ENCODE results near the gene SUN2. TPM values are rescaled to one million over a fixed set of nuclear protein-coding genes. Genes with fewer than 3 reads are reported as not detected.
A peak's percentile ranks its signal among the peaks of the same experiment; 100 is the strongest.

SUN2 gene
- total and polyA plus RNA-seq, 5 donors from 2014 or later, result 260 to 454 (median 331) TPM

DNA sequence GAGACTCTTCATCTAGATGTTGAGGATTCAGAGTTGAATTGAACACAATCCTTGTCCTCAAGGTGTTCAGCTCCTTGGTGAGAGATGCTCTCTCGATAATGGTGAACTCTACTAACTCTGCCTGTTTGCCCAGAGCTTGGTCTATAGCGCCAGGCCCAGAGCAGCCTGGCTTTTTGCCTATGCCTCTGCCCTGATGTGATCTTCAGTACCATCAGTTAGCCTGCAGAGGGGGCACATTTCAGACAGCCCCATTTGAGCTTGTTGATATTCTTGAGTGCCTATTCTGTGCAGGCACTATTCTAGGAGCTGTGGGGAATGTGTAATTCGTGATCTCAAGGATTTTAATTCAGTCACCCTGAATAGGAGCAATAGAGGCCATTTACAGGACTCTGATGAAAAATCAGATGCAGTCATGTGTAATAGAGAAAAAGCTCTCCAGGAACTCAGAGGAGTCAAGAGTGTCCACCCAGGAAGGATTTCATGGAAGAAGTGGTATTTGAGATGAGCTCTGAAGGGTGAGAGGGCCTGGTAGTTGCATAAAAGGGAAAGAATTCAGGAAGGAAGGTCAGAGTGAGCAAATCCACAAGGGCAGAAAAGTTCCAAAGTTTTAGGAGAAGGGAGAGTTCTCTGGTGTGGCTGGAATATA is 30.7 kb downstream of the SUN2 start:
- Histone ChIP-seq H3K4me3 (ENCODE audit: low read depth, low read length) (no peak overlapping the region), H3K4me1 (ENCODE audit: control insufficient read depth, insufficient read depth, low read length, poor library complexity, severe bottlenecking) (no peaks in the 10 kb centered on the region), H3K27ac (ENCODE audit: insufficient read depth, low read length, poor library complexity, severe bottlenecking) (no peak overlapping the region), H3K36me3 (ENCODE audit: control insufficient read depth, insufficient read depth, low read length) (peaks cover 95% of the 10 kb centered on the region), H3K9me3 (ENCODE audit: control insufficient read depth in 2 of 2, low read length in 2 of 2) (no peaks in the 10 kb centered on the region), H3K27me3 (ENCODE audit: control insufficient read depth, insufficient read depth, low read length) (no peaks in the 10 kb centered on the region)
- Mint-ChIP-seq H3K4me1 (peaks cover 7 to 13% (median 12%) of the 10 kb centered on the region in 4 donors), H3K4me3 (peak overlapping the region in 2 of 4 donors; percentile 56 to 61), H3K27me3 (no peaks in the 10 kb centered on the region), H3K9me3 (no peaks in the 10 kb centered on the region), H3K36me3 (peaks cover 51% of the 10 kb centered on the region), H3K27ac (peak overlapping the region in 2 of 3 donors; percentile 74 to 84)
- peak; percentile 67 to 79 for ATAC-seq (ENCODE audit: low read depth in 2 of 2)
- peak in 2 of 3 donors; percentile 57 to 63 for DNase-seq

- peaks cover 48% of the 10 kb centered on the region for H3K36me3 Mint-ChIP-seq
- H3K4me3 ChIP-seq (ENCODE audit: low read depth, low read length), result no peak overlapping the region
- H3K27me3 Mint-ChIP-seq, result no peaks in the 10 kb centered on the region
- H3K4me1 ChIP-seq (ENCODE audit: control insufficient read depth, insufficient read depth, low read length, poor library complexity, severe bottlenecking), result no peaks in the 10 kb centered on the region
- DNase-seq (no peak), ATAC-seq (ENCODE audit: low read depth in 2 of 2) (no peak)
- no peaks in the 10 kb centered on the region for H3K27me3 ChIP-seq (ENCODE audit: control insufficient read depth, insufficient read depth, low read length)
- H3K4me1 Mint-ChIP-seq, result peaks cover 7 to 17% (median 11%) of the 10 kb centered on the region in 4 donors
- no peak overlapping the region for H3K4me3 Mint-ChIP-seq
- peak overlapping the region in 1 of 3 donors; percentile 41 for H3K27ac Mint-ChIP-seq
- peaks cover 91% of the 10 kb centered on the region for H3K36me3 ChIP-seq (ENCODE audit: control insufficient read depth, insufficient read depth, low read length)
- H3K27ac ChIP-seq (ENCODE audit: insufficient read depth, low read length, poor library complexity, severe bottlenecking), result no peak overlapping the region
- H3K9me3 ChIP-seq (ENCODE audit: control insufficient read depth in 2 of 2, low read length in 2 of 2), result no peaks in the 10 kb centered on the region
- H3K9me3 Mint-ChIP-seq, result no peaks in the 10 kb centered on the region
These were observed 31.6 kb downstream of the SUN2 start for GRCh38 chr22:38724176-38724575.

DNA sequence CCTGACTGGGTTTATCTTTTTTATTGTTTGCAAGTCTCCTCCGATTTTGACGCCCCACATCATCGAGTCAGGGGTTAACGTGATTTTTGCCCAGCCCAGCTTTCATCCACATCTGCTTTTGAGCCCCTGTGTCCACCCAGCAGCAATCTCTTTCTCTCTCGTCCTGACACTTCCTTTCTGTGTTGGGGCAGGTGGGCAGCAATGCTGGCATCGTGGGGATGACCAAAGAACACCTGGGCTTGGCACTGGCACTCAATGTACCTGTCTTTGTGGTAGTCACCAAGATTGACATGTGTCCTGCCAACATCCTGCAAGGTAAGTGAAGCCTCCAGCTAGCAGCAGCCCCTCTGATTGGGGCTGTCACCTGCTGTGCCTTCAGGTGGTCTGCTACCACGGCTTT is 34.2 kb downstream of the SUN2 start:
- H3K4me1 ChIP-seq (ENCODE audit: control insufficient read depth, insufficient read depth, low read length, poor library complexity, severe bottlenecking), result no peaks in the 10 kb centered on the region

DNA sequence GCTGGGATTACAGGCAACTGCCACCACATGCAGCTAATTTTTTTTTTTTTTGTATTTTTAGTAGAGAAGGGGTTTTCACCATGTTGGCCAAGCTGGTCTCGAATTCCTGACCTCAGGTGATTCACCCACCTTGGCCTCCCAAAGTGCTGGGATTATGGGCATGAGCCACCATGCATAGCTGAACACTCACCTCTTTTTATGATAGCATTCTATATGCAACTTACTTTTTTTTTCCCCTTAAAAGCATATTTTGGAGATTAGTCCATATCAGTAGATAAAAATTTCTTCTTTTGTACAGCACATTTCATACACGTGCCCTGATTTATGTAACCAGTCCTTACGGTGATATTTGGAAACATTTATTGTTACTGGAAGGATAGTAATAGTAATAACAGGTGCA is 35.4 kb downstream of the SUN2 start:
- no peak overlapping the region for H3K27ac Mint-ChIP-seq
- H3K27ac ChIP-seq (ENCODE audit: insufficient read depth, low read length, poor library complexity, severe bottlenecking), result no peak overlapping the region
- no peak for DNase-seq
- peaks cover 51% of the 10 kb centered on the region for H3K36me3 Mint-ChIP-seq
- no peak for ATAC-seq (ENCODE audit: low read depth in 2 of 2)
- peaks cover 89% of the 10 kb centered on the region for H3K36me3 ChIP-seq (ENCODE audit: control insufficient read depth, insufficient read depth, low read length)
- H3K27me3 Mint-ChIP-seq, result no peaks in the 10 kb centered on the region
- H3K4me1 ChIP-seq (ENCODE audit: control insufficient read depth, insufficient read depth, low read length, poor library complexity, severe bottlenecking), result no peaks in the 10 kb centered on the region
- peaks cover 7 to 17% (median 16%) of the 10 kb centered on the region in 4 donors for H3K4me1 Mint-ChIP-seq
- H3K4me3 ChIP-seq (ENCODE audit: low read depth, low read length), result no peak overlapping the region
- H3K27me3 ChIP-seq (ENCODE audit: control insufficient read depth, insufficient read depth, low read length), result no peaks in the 10 kb centered on the region
- no peak overlapping the region for H3K4me3 Mint-ChIP-seq
- H3K9me3 Mint-ChIP-seq, result no peaks in the 10 kb centered on the region
- no peaks in the 10 kb centered on the region for H3K9me3 ChIP-seq (ENCODE audit: control insufficient read depth in 2 of 2, low read length in 2 of 2)

More for the DNA sequence above, 34.2 kb downstream of the SUN2 start:
- Mint-ChIP-seq H3K27me3 (no peaks in the 10 kb centered on the region), H3K36me3 (peaks cover 58% of the 10 kb centered on the region), H3K4me1 (peaks cover 7 to 22% (median 16%) of the 10 kb centered on the region in 4 donors), H3K9me3 (no peaks in the 10 kb centered on the region), H3K4me3 (peak overlapping the region in 1 of 4 donors; percentile 63), H3K27ac (peak overlapping the region in 2 of 3 donors; percentile 36 to 65)
- ATAC-seq (ENCODE audit: low read depth in 2 of 2) (no peak), DNase-seq (no peak)
- no peaks in the 10 kb centered on the region for H3K27me3 ChIP-seq (ENCODE audit: control insufficient read depth, insufficient read depth, low read length)
- no peaks in the 10 kb centered on the region for H3K9me3 ChIP-seq (ENCODE audit: control insufficient read depth in 2 of 2, low read length in 2 of 2)
- H3K4me3 ChIP-seq (ENCODE audit: low read depth, low read length), result no peak overlapping the region
- peaks cover 89% of the 10 kb centered on the region for H3K36me3 ChIP-seq (ENCODE audit: control insufficient read depth, insufficient read depth, low read length)
- no peak overlapping the region for H3K27ac ChIP-seq (ENCODE audit: insufficient read depth, low read length, poor library complexity, severe bottlenecking)

GRCh38 chr22:38719196-38719595 is 36.6 kb downstream of the SUN2 start:
- H3K9me3 Mint-ChIP-seq, result no peaks in the 10 kb centered on the region
- no peaks in the 10 kb centered on the region for H3K27me3 Mint-ChIP-seq
- peak overlapping the region in 1 of 3 donors; percentile 36 for H3K27ac Mint-ChIP-seq
- Histone ChIP-seq H3K36me3 (ENCODE audit: control insufficient read depth, insufficient read depth, low read length) (peaks cover 84% of the 10 kb centered on the region), H3K4me3 (ENCODE audit: low read depth, low read length) (no peak overlapping the region), H3K27me3 (ENCODE audit: control insufficient read depth, insufficient read depth, low read length) (no peaks in the 10 kb centered on the region), H3K4me1 (ENCODE audit: control insufficient read depth, insufficient read depth, low read length, poor library complexity, severe bottlenecking) (no peaks in the 10 kb centered on the region), H3K9me3 (ENCODE audit: control insufficient read depth in 2 of 2, low read length in 2 of 2) (no peaks in the 10 kb centered on the region), H3K27ac (ENCODE audit: insufficient read depth, low read length, poor library complexity, severe bottlenecking) (no peak overlapping the region)
- ATAC-seq (ENCODE audit: low read depth in 2 of 2), result no peak
- peaks cover 8 to 21% (median 20%) of the 10 kb centered on the region in 4 donors for H3K4me1 Mint-ChIP-seq
- H3K4me3 Mint-ChIP-seq, result no peak overlapping the region
- DNase-seq, result no peak
- peaks cover 52% of the 10 kb centered on the region for H3K36me3 Mint-ChIP-seq

- Histone ChIP-seq H3K27me3 (ENCODE audit: control insufficient read depth, insufficient read depth, low read length) (no peaks in the 10 kb centered on the region), H3K36me3 (ENCODE audit: control insufficient read depth, insufficient read depth, low read length) (peaks cover 77% of the 10 kb centered on the region), H3K4me1 (ENCODE audit: control insufficient read depth, insufficient read depth, low read length, poor library complexity, severe bottlenecking) (peaks cover 4% of the 10 kb centered on the region), H3K4me3 (ENCODE audit: low read depth, low read length) (no peak overlapping the region), H3K27ac (ENCODE audit: insufficient read depth, low read length, poor library complexity, severe bottlenecking) (no peak overlapping the region), H3K9me3 (ENCODE audit: control insufficient read depth in 2 of 2, low read length in 2 of 2) (no peaks in the 10 kb centered on the region)
- DNase-seq (no peak), ATAC-seq (ENCODE audit: low read depth in 2 of 2) (no peak)
- Mint-ChIP-seq H3K9me3 (peaks cover 0 to 2% (median 0%) of the 10 kb centered on the region in 7 donors), H3K27me3 (no peaks in the 10 kb centered on the region), H3K4me1 (peaks cover 11 to 29% (median 26%) of the 10 kb centered on the region in 4 donors), H3K27ac (peak overlapping the region in 2 of 3 donors; percentile 6 to 7), H3K4me3 (no peak overlapping the region), H3K36me3 (peaks cover 51% of the 10 kb centered on the region)
These were observed 37.4 kb downstream of the SUN2 start for GRCh38 chr22:38718414-38718813.

DNA sequence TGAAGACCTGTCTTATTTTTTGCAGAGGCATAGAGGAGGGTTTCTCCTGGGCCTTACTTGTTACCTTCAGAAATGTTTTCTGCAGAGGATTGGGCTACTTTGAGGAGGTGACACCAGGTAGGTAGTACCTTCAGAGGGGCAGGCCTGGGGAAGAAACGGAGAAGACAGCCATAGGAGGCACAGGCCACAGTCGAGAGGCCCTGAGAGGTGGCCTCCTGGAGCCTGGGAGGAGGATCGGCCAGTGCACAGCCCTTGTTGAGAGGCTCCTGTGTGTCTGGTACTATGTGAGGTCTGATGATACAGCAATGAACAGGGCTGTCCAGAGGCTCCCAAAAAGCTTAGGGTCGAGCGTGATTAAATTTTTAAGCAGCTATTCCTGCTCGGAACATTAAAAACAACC is 38.6 kb downstream of the SUN2 start:
- no peak overlapping the region for H3K27ac ChIP-seq (ENCODE audit: insufficient read depth, low read length, poor library complexity, severe bottlenecking)
- H3K4me1 Mint-ChIP-seq, result peaks cover 15 to 40% (median 37%) of the 10 kb centered on the region in 4 donors
- ATAC-seq (ENCODE audit: low read depth in 2 of 2) (no peak), DNase-seq (no peak)
- no peaks in the 10 kb centered on the region for H3K27me3 Mint-ChIP-seq
- H3K36me3 Mint-ChIP-seq, result peaks cover 53% of the 10 kb centered on the region
- no peaks in the 10 kb centered on the region for H3K27me3 ChIP-seq (ENCODE audit: control insufficient read depth, insufficient read depth, low read length)
- peak overlapping the region in 1 of 3 donors; percentile 68 for H3K27ac Mint-ChIP-seq
- no peak overlapping the region for H3K4me3 Mint-ChIP-seq
- peaks cover 73% of the 10 kb centered on the region for H3K36me3 ChIP-seq (ENCODE audit: control insufficient read depth, insufficient read depth, low read length)
- H3K9me3 ChIP-seq (ENCODE audit: control insufficient read depth in 2 of 2, low read length in 2 of 2), result no peaks in the 10 kb centered on the region
- H3K9me3 Mint-ChIP-seq, result peaks cover 0 to 2% (median 0%) of the 10 kb centered on the region in 7 donors
- peaks cover 13% of the 10 kb centered on the region for H3K4me1 ChIP-seq (ENCODE audit: control insufficient read depth, insufficient read depth, low read length, poor library complexity, severe bottlenecking)
- no peak overlapping the region for H3K4me3 ChIP-seq (ENCODE audit: low read depth, low read length)

GRCh38 chr22:38716826-38717225 is 39.0 kb downstream of the SUN2 start:
- Mint-ChIP-seq H3K27ac (peak overlapping the region in 2 of 3 donors; percentile 38 to 68), H3K27me3 (no peaks in the 10 kb centered on the region), H3K36me3 (peaks cover 52% of the 10 kb centered on the region), H3K9me3 (peaks cover 0 to 2% (median 0%) of the 10 kb centered on the region in 7 donors), H3K4me3 (no peak overlapping the region), H3K4me1 (peaks cover 15 to 43% (median 41%) of the 10 kb centered on the region in 4 donors)
- Histone ChIP-seq H3K9me3 (ENCODE audit: control insufficient read depth in 2 of 2, low read length in 2 of 2) (no peaks in the 10 kb centered on the region), H3K36me3 (ENCODE audit: control insufficient read depth, insufficient read depth, low read length) (peaks cover 73% of the 10 kb centered on the region), H3K27ac (ENCODE audit: insufficient read depth, low read length, poor library complexity, severe bottlenecking) (no peak overlapping the region), H3K4me3 (ENCODE audit: low read depth, low read length) (no peak overlapping the region), H3K27me3 (ENCODE audit: control insufficient read depth, insufficient read depth, low read length) (no peaks in the 10 kb centered on the region), H3K4me1 (ENCODE audit: control insufficient read depth, insufficient read depth, low read length, poor library complexity, severe bottlenecking) (peaks cover 13% of the 10 kb centered on the region)
- DNase-seq (no peak), ATAC-seq (ENCODE audit: low read depth in 2 of 2) (no peak)
